HEK293 (cell line): ENCODE results near the gene UNC13A.

ENCODE experiments used
- FEZF1 ChIP-seq: fragments of 450-650 bp; formaldehyde crosslinking; IDR thresholded peaks from 2 replicates; pipeline ENCODE4 v1.5.1; 2016; ENCODE audit warnings: missing biosample characterization, missing genetic modification characterization
- GFI1B ChIP-seq: fragments of 450-650 bp; formaldehyde crosslinking; IDR thresholded peaks from 2 replicates; pipeline ENCODE4 v1.5.1; 2016; ENCODE audit warnings: missing biosample characterization, missing genetic modification characterization
- HOXD13 ChIP-seq: sonication (generic); formaldehyde crosslinking; IDR thresholded peaks from 2 replicates; pipeline ENCODE4 v1.8.0; 2022; ENCODE audit warnings: missing genetic modification reagents, borderline replicate concordance
- PRDM6 ChIP-seq: fragments of 450-650 bp; formaldehyde crosslinking; IDR thresholded peaks from 2 replicates; pipeline ENCODE4 v1.5.1; 2017; ENCODE audit warnings: missing biosample characterization, missing genetic modification characterization
- RBAK ChIP-seq: fragments of 450-650 bp; formaldehyde crosslinking; IDR thresholded peaks from 2 replicates; pipeline ENCODE4 v1.5.1; 2016; ENCODE audit warnings: missing biosample characterization, missing genetic modification characterization
- SP3 ChIP-seq: fragments of 450-650 bp; formaldehyde crosslinking; IDR thresholded peaks from 2 replicates; pipeline ENCODE4 v1.5.1; 2016; ENCODE audit warnings: missing biosample characterization, missing genetic modification characterization
- ZBTB20 ChIP-seq: fragments of 450-650 bp; formaldehyde crosslinking; IDR thresholded peaks from 2 replicates; pipeline ENCODE4 v1.5.1; 2016; ENCODE audit warnings: missing biosample characterization, missing genetic modification characterization
- ZBTB48 ChIP-seq: fragments of 450-650 bp; formaldehyde crosslinking; IDR thresholded peaks from 2 replicates; pipeline ENCODE4 v1.5.1; 2016; ENCODE audit warnings: missing biosample characterization, missing genetic modification characterization
- ZBTB7A ChIP-seq: fragments of 450-650 bp; formaldehyde crosslinking; IDR thresholded peaks from 2 replicates; pipeline ENCODE4 v1.5.1; 2016; ENCODE audit warnings: low read depth, missing biosample characterization, missing genetic modification characterization
- ZFHX2 ChIP-seq: fragments of 450-650 bp; formaldehyde crosslinking; conservative IDR thresholded peaks from 2 replicates; pipeline ENCODE4 v1.5.1; 2016; ENCODE audit warnings: missing biosample characterization, missing genetic modification characterization
- ZFP3 ChIP-seq: fragments of 450-650 bp; formaldehyde crosslinking; IDR thresholded peaks from 2 replicates; pipeline ENCODE4 v1.5.1; 2016; ENCODE audit warnings: low read depth, missing biosample characterization, missing genetic modification characterization
- ZFP37 ChIP-seq: fragments of 450-650 bp; formaldehyde crosslinking; IDR thresholded peaks from 2 replicates; pipeline ENCODE4 v1.5.1; 2016; ENCODE audit warnings: missing biosample characterization, missing genetic modification characterization
- ZIC2 ChIP-seq: fragments of 450-650 bp; formaldehyde crosslinking; IDR thresholded peaks from 2 replicates; pipeline ENCODE4 v1.5.1; 2016; ENCODE audit warnings: missing biosample characterization, missing genetic modification characterization
- ZNF10 ChIP-seq: fragments of 450-650 bp; formaldehyde crosslinking; IDR thresholded peaks from 2 replicates; pipeline ENCODE4 v1.5.1; 2017; ENCODE audit warnings: missing biosample characterization, missing genetic modification characterization
- ZNF121 ChIP-seq: fragments of 450-650 bp; formaldehyde crosslinking; IDR thresholded peaks from 2 replicates; pipeline ENCODE4 v1.5.1; 2016; ENCODE audit warnings: missing biosample characterization, missing genetic modification characterization
- ZNF138 ChIP-seq: fragments of 450-650 bp; formaldehyde crosslinking; IDR thresholded peaks from 2 replicates; pipeline ENCODE4 v1.5.1; 2016; ENCODE audit warnings: missing biosample characterization, missing genetic modification characterization, borderline replicate concordance
- ZNF18 ChIP-seq: fragments of 450-650 bp; formaldehyde crosslinking; IDR thresholded peaks from 2 replicates; pipeline ENCODE4 v1.5.1; 2016; ENCODE audit warnings: missing biosample characterization, missing genetic modification characterization
- ZNF248 ChIP-seq: fragments of 450-650 bp; formaldehyde crosslinking; IDR thresholded peaks from 2 replicates; pipeline ENCODE4 v1.5.1; 2017; ENCODE audit warnings: missing biosample characterization, missing genetic modification characterization
- ZNF280C ChIP-seq: fragments of 450-650 bp; formaldehyde crosslinking; IDR thresholded peaks from 2 replicates; pipeline ENCODE4 v1.5.1; 2016; ENCODE audit warnings: missing biosample characterization, missing genetic modification characterization
- ZNF341 ChIP-seq: fragments of 450-650 bp; formaldehyde crosslinking; IDR thresholded peaks from 2 replicates; pipeline ENCODE4; 2016; ENCODE audit warnings: low read depth, missing biosample characterization, missing genetic modification characterization
- ZNF473 ChIP-seq: fragments of 450-650 bp; formaldehyde crosslinking; IDR thresholded peaks from 2 replicates; pipeline ENCODE4 v1.5.1; 2017; ENCODE audit warnings: missing biosample characterization, missing genetic modification characterization
- ZNF514 ChIP-seq: fragments of 450-650 bp; formaldehyde crosslinking; IDR thresholded peaks from 2 replicates; pipeline ENCODE4 v1.5.1; 2016; ENCODE audit warnings: missing biosample characterization, missing genetic modification characterization
- ZNF521 ChIP-seq: fragments of 450-650 bp; formaldehyde crosslinking; IDR thresholded peaks from 2 replicates; pipeline ENCODE4 v1.5.1; 2017; ENCODE audit warnings: missing biosample characterization, mild to moderate bottlenecking, missing genetic modification characterization
- ZNF544 ChIP-seq: fragments of 450-650 bp; formaldehyde crosslinking; IDR thresholded peaks from 2 replicates; pipeline ENCODE4 v1.5.0; 2017; ENCODE audit warnings: missing biosample characterization, missing genetic modification characterization
- ZNF596 ChIP-seq: fragments of 450-650 bp; IDR thresholded peaks from 2 replicates; pipeline ENCODE4 v1.5.0; 2018; ENCODE audit warnings: missing biosample characterization, mild to moderate bottlenecking, missing genetic modification characterization, moderate library complexity
- ZNF624 ChIP-seq: fragments of 450-650 bp; formaldehyde crosslinking; IDR thresholded peaks from 2 replicates; pipeline ENCODE4 v1.5.1; 2017; ENCODE audit warnings: missing biosample characterization, missing genetic modification characterization
- ZNF677 ChIP-seq: fragments of 450-650 bp; IDR thresholded peaks from 2 replicates; pipeline ENCODE4 v1.5.0; 2018; ENCODE audit warnings: missing biosample characterization, mild to moderate bottlenecking, missing genetic modification characterization, moderate library complexity
- ZNF776 ChIP-seq: fragments of 450-650 bp; formaldehyde crosslinking; IDR thresholded peaks from 2 replicates; pipeline ENCODE4 v1.5.0; 2017; ENCODE audit warnings: missing biosample characterization, missing genetic modification characterization, borderline replicate concordance
- ZSCAN16 ChIP-seq: fragments of 450-650 bp; formaldehyde crosslinking; IDR thresholded peaks from 2 replicates; pipeline ENCODE4 v1.5.1; 2016; ENCODE audit warnings: missing biosample characterization, missing genetic modification characterization
- ZSCAN18 ChIP-seq: fragments of 450-650 bp; formaldehyde crosslinking; IDR thresholded peaks from 2 replicates; pipeline ENCODE4 v1.5.1; 2016; ENCODE audit warnings: missing biosample characterization, missing genetic modification characterization
- ZSCAN30 ChIP-seq: fragments of 450-650 bp; IDR thresholded peaks from 2 replicates; pipeline ENCODE4 v1.5.1; 2018; ENCODE audit warnings: missing biosample characterization, mild to moderate bottlenecking, missing genetic modification characterization, moderate library complexity
- ZSCAN4 ChIP-seq: fragments of 450-650 bp; formaldehyde crosslinking; IDR thresholded peaks from 2 replicates; pipeline ENCODE4 v1.5.1; 2017; ENCODE audit warnings: missing biosample characterization, missing genetic modification characterization
- ZXDB ChIP-seq: fragments of 450-650 bp; formaldehyde crosslinking; IDR thresholded peaks from 2 replicates; pipeline ENCODE4 v1.5.1; 2016; ENCODE audit warnings: missing biosample characterization, missing genetic modification characterization

The UNC13A gene

GRCh38 chr19:17555929-17556813 lies 132.0 kb downstream of the UNC13A start (continued):
- TF ChIP-seq SP3 = peak; percentile 15; the same call in 1 of the 2 replicates
- TF ChIP-seq ZBTB7A = 0 out of 2 replicates have a peak, but pooled peaks have one; percentile 28
- TF ChIP-seq ZNF596 = no peak
- peak; percentile 26; the same call in 1 of the 2 replicates for TF ChIP-seq ZFP37 (tag by site-specific recombination)
- no peak for TF ChIP-seq ZSCAN18
- peak; percentile 72 for TF ChIP-seq ZIC2 (tag by site-specific recombination)
- TF ChIP-seq RBAK (tag by site-specific recombination) = no peak
- no peak for TF ChIP-seq ZNF677
- no peak for TF ChIP-seq GFI1B (tag by site-specific recombination)
- no peak for TF ChIP-seq PRDM6 (tag by site-specific recombination)
- no peak for TF ChIP-seq ZSCAN4 (tag by site-specific recombination)
- no peak for TF ChIP-seq ZSCAN16 (tag by site-specific recombination)
- TF ChIP-seq ZNF138 (tag by site-specific recombination) = no peak
- TF ChIP-seq ZBTB20 (tag by site-specific recombination) = 0 out of 2 replicates have a peak, but pooled peaks have one; percentile 22
- no peak for TF ChIP-seq FEZF1 (tag by site-specific recombination)
- TF ChIP-seq ZNF624 (tag by site-specific recombination) = no peak
- no peak for TF ChIP-seq ZNF521 (tag by site-specific recombination)
- TF ChIP-seq ZNF776 (tag by site-specific recombination) = no peak
- TF ChIP-seq ZNF248 (tag by site-specific recombination) = no peak
- no peak for TF ChIP-seq ZNF544 (tag by site-specific recombination)
- peak; percentile 93; the same call in 1 of the 2 replicates for TF ChIP-seq ZSCAN30 (tag by site-specific recombination)
- no peak for TF ChIP-seq ZNF18
- no peak for TF ChIP-seq ZNF514 (tag by site-specific recombination)
- TF ChIP-seq ZNF341 (tag by site-specific recombination) = 0 out of 2 replicates have a peak, but pooled peaks have one; percentile 12
- peak; percentile 16 for TF ChIP-seq ZFHX2 (tag by site-specific recombination)
- TF ChIP-seq ZNF121 (tag by site-specific recombination) = no peak
- no peak for TF ChIP-seq ZNF280C (tag by site-specific recombination)
- TF ChIP-seq ZBTB48 (tag by site-specific recombination) = no peak; the same call in 1 of the 2 replicates
- no peak for TF ChIP-seq ZNF10 (tag by site-specific recombination)
- no peak for TF ChIP-seq ZFP3 (tag by site-specific recombination)
- peak; percentile 77 for TF ChIP-seq ZXDB (tag by site-specific recombination)
- TF ChIP-seq ZNF473 (tag by site-specific recombination) = no peak
- TF ChIP-seq HOXD13 (CRISPR knock-in tag) = no peak
